Heart left ventricle (tissue), 16 donors: ENCODE results near the gene UNC80. TPM values are rescaled to one million over a fixed set of nuclear protein-coding genes. Genes with fewer than 3 reads are reported as not detected.

Experiments used
- ATAC-seq, 4 donors: fragments of 200-7000 bp; cut with Tn5 transposase; one replicate each; pipeline ENCODE4 v1.9.1; 2020 to 2022; ENCODE audit warnings: moderate library complexity in 4 of 4, mild to moderate bottlenecking in 3 of 4, moderate number of reproducible peaks in 1 of 4
- DNase-seq, 5 donors: peaks; one replicate each; pipeline ENCODE4 v3.0.0-alpha.2; 2020
- H3K27ac ChIP-seq, 12 donors: fragments of 200-600 bp; sonication (generic) in 4 of 12; one replicate each; pipeline versions ENCODE4 v1.5.0 to v1.8.0; 2016 to 2022; ENCODE audit warnings: mild to moderate bottlenecking in 2 of 12
- H3K27me3 ChIP-seq, 9 donors: fragments of 200-600 bp; sonication (generic) in 2 of 9; one replicate each; pipeline versions ENCODE4 v1.5.1 to v1.8.0; 2016 to 2022; ENCODE audit warnings: mild to moderate bottlenecking in 3 of 9
- H3K36me3 ChIP-seq, 9 donors: fragments of 200-600 bp; sonication (generic) in 2 of 9; one replicate each; pipeline versions ENCODE4 v1.5.0 to v1.8.0; 2018 to 2022; ENCODE audit warnings: mild to moderate bottlenecking in 2 of 9
- H3K4me1 ChIP-seq, 12 donors: fragments of 200-600 bp; sonication (generic) in 4 of 12; one replicate each; pipeline versions ENCODE4 v1.5.0 to v1.8.0; 2016 to 2022; ENCODE audit warnings: mild to moderate bottlenecking in 3 of 12
- H3K4me3 ChIP-seq, 12 donors: fragments of 200-600 bp; sonication (generic) in 4 of 12; one replicate each; pipeline versions ENCODE4 v1.5.0 to v1.8.0; 2017 to 2022; ENCODE audit warnings: mild to moderate bottlenecking in 9 of 12, moderate library complexity in 4 of 12
- H3K9me3 ChIP-seq, 12 donors: fragments of 200-600 bp; sonication (generic) in 4 of 12; one replicate each; pipeline versions ENCODE4 v1.5.0 to v1.8.0; 2016 to 2022; ENCODE audit warnings: mild to moderate bottlenecking in 1 of 12
- CTCF ChIP-seq, 12 donors: fragments of 200-600 bp; sonication (generic) in 4 of 12; IDR thresholded peaks; one replicate each; pipeline versions ENCODE4 v1.5.0 to v1.8.0; 2018 to 2022; ENCODE audit warnings: antibody characterized with exemption in 12 of 12, mild to moderate bottlenecking in 5 of 12
- POLR2A ChIP-seq, 2 donors: fragments of 450-650 bp; IDR thresholded peaks; one replicate each; pipeline ENCODE4 v1.6.1; 2017; ENCODE audit warnings: antibody characterized with exemption in 2 of 2, mild to moderate bottlenecking in 2 of 2, moderate library complexity in 2 of 2
- WGBS, 4 donors: extraction: QIAGEN DNeasy Blood & Tissue Kit in 2 of 4; methylation state at CpG; one replicate each; pipeline versions ENCODE4 v1.1.5 to v1.1.7; 2013 to 2018; 5-methylcytosine and 5-hydroxymethylcytosine counted together
- intact Hi-C, 10 donors: fragments of 100-400 bp; cut with DNase I; formaldehyde crosslinking; loops; one replicate each; pipeline versions ENCODE4 v1.11.1 to v1.14.2; 2022
- polyA plus RNA-seq, 2 donors: library from polyadenylated mRNA; stranded (reverse); fragments of 200-250 nt; gene quantifications; one replicate each; pipeline ENCODE4 v1.2.3, GENCODE V29; 2013
- total RNA-seq, 9 donors: library from RNA; depleted of rRNA in 2 of 9; stranded (reverse); fragments of >200 nt in 2 of 9; fragmentation: NEBNext Ultra II Directional in 3 of 9; extraction: Animal tissue kit (Norgen Biotek cat#: 25700) in 3 of 9; gene quantifications; one replicate each; pipeline versions ENCODE4 v1.1.0 to v1.2.4, GENCODE V29; 2016 to 2023
- donor health status: ischemic (EF 13 %, LVEDD 7.1; RV severe dilation, severe dysfunction).
- donor health status: healthy with polysubstance abuse.
- donor health status: DM: no; HTN: yes; CAD: no.
- donor health status: DM: no; HTN: no; CAD: no.
- donor health status: ischemic (EF 25% LVEDD 6.9; RV normal size, moderate dysfunction).
- donor health status: ischemic (EF 25% LVEDD 5.7; RV mildly dilated, moderate dysfunction).
- donor health status: healthy.
- donor health status: DM: yes; HTN: yes; CAD: no.
- donor health status: ischemic (EF 35%, LVEDD 5.7; RV mildly dilated, moderate dysfunction).
- donor health status: nonischemic (EF 11% LVEDD 7.7; RV severe dilation, severe dysfunction).
- donor health status: DM: yes; HTN: yes; CAD: no.
- donor health status: PGD.
- donor health status: ischemic (EF 29% LVEDD 5.4; RV normal size, mild dysfunction).
- donor health status: nonischemic (EF 23%, LVEDD 6.1; RV moderate dilation, normal function).

UNC80 gene
- total and polyA plus RNA-seq, 11 donors = 0.04 to 1.4 (median 0.36) TPM; not detected in 6

GRCh38 chr2:209970711-209971110, 199.1 kb downstream of the UNC80 start:
- H3K27ac ChIP-seq = no peak overlapping the region
- H3K36me3 ChIP-seq = no peaks in the 10 kb centered on the region
- DNase-seq (no peak), ATAC-seq (no peak)
- intact Hi-C loops = loop anchor here in 2 of 10 donors (10.0 kb wide), 2 partner anchors 424 to 434 kb away; no protein-coding TSS in a partner anchor
- peaks cover 0 to 5% (median 0%) of the 10 kb centered on the region in 9 donors for H3K27me3 ChIP-seq
- no peak overlapping the region for H3K4me3 ChIP-seq
- TF ChIP-seq CTCF (IDR thresholded peaks at IDR 0.05) = no peak
- TF ChIP-seq POLR2A (IDR thresholded peaks at IDR 0.05) = no peak
- no peaks in the 10 kb centered on the region for H3K9me3 ChIP-seq
- 70 to 73% (median 72%) methylated on average over 4 of the region's 4 CpGs for WGBS, 4 donors
- H3K4me1 ChIP-seq = no peaks in the 10 kb centered on the region

DNA sequence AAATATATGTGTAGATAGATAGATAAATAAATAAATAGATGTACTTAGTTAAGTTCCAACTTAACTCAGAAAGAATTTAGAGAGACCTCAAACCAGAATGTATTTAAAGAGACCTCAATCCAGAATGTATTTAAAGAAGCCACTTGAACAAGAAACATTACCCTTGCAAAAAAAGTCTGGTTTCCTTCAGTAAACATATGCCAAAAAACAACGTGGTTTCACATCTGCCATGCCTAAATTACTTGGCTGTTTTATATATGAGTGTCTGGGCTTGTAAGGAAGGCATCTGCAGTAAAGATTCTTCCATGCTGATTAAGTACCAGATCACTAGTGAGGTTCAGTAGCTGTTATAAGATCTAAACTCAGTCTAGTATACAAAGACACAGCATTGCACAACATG, 201.7 kb downstream of the UNC80 start:
- TF ChIP-seq CTCF (IDR thresholded peaks at IDR 0.05) (no peak), POLR2A (IDR thresholded peaks at IDR 0.05) (no peak)
- DNase-seq (no peak), ATAC-seq (no peak)
- 23 to 46% (median 39%) methylated on average over 1 of the region's 1 CpG for WGBS, 4 donors
- Histone ChIP-seq H3K27ac (no peak overlapping the region), H3K4me1 (no peaks in the 10 kb centered on the region), H3K4me3 (no peak overlapping the region), H3K36me3 (no peaks in the 10 kb centered on the region), H3K9me3 (no peaks in the 10 kb centered on the region), H3K27me3 (peaks cover 0 to 5% (median 0%) of the 10 kb centered on the region in 9 donors)
- intact Hi-C loops = loop anchor here in 2 of 10 donors (10.0 kb wide), 2 partner anchors 421 to 431 kb away; no protein-coding TSS in a partner anchor

DNA sequence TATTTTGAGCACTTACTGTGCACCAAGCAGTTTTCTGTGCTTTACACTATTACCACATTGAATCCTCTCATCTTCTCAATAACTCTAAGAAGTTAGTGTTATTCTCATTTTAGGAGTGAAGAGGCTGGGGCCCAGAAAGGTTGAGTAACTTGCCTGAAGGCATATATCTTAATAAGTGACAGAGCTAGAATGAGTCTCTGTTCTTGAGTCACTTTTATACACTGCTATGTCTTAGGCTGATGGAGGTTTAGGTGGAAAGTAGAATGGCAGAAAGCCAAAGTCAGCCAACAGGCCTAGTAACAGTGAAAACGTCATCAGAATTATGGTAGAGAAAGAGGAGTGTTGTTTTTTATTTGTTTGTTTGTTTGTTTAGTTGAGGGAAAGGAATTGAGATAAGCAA, 202.9 kb downstream of the UNC80 start:
- H3K27me3 ChIP-seq = peaks cover 0 to 5% (median 0%) of the 10 kb centered on the region in 9 donors
- H3K4me1 ChIP-seq = no peaks in the 10 kb centered on the region
- no peak overlapping the region for H3K27ac ChIP-seq
- intact Hi-C loops = loop anchor here in 2 of 10 donors (10.0 kb wide), 2 partner anchors 420 to 430 kb away; no protein-coding TSS in a partner anchor
- WGBS, 4 donors = 44 to 53% (median 49%) methylated on average over 1 of the region's 1 CpG
- no peaks in the 10 kb centered on the region for H3K9me3 ChIP-seq
- ATAC-seq (no peak), DNase-seq (no peak)
- no peak overlapping the region for H3K4me3 ChIP-seq
- TF ChIP-seq POLR2A (IDR thresholded peaks at IDR 0.05) (no peak), CTCF (IDR thresholded peaks at IDR 0.05) (no peak)
- H3K36me3 ChIP-seq = no peaks in the 10 kb centered on the region

GRCh38 chr2:209976698-209977385, 205.2 kb downstream of the UNC80 start:
- Histone ChIP-seq H3K27me3 (peaks cover 0 to 2% (median 0%) of the 10 kb centered on the region in 9 donors), H3K4me1 (no peaks in the 10 kb centered on the region), H3K36me3 (no peaks in the 10 kb centered on the region), H3K4me3 (no peak overlapping the region), H3K27ac (no peak overlapping the region), H3K9me3 (no peaks in the 10 kb centered on the region)
- no peak for DNase-seq
- TF ChIP-seq CTCF (IDR thresholded peaks at IDR 0.05) = no peak
- no peak for TF ChIP-seq POLR2A (IDR thresholded peaks at IDR 0.05)
- intact Hi-C loops = loop anchor here in 8 of 10 donors (1.0 to 10.0 kb wide), 5 partner anchors 218 to 428 kb away; no protein-coding TSS in a partner anchor
- 82 to 86% (median 84%) methylated on average over 9 of the region's 9 CpGs for WGBS, 4 donors
- no peak for ATAC-seq
